ENCODE data around the gene SLC7A14.

SLC7A14 gene

GRCh38 chr3:170585937-170586310 lies at the start of gene SLC7A14:
TSS of gene SLC7A14 (minus strand) at chr3:170586075. CDS start at chr3:170526936, 59,139 bp downstream.
- no peak for TF ChIP-seq CTCF (IDR thresholded peaks at IDR 0.05; ENCODE audit: low read depth, low read length, missing control alignments)
- DNase-seq (ENCODE audit: extremely low read depth, low read depth), result no peak
- peak within 1 kb of the TSS; percentile 50 for H3K4me3 ChIP-seq (replicated peaks; ENCODE audit: low read depth, low read length)

GRCh38 chr3:170635385-170635735 lies 49.5 kb upstream of the SLC7A14 start:
- no peak overlapping the region for H3K4me3 ChIP-seq (replicated peaks; ENCODE audit: low read depth, low read length)
- no peak for TF ChIP-seq CTCF (IDR thresholded peaks at IDR 0.05; ENCODE audit: low read depth, low read length, missing control alignments)
- DNase-seq (ENCODE audit: extremely low read depth, low read depth), result no peak

- no peak for DNase-seq (ENCODE audit: extremely low read depth, low read depth)
- no peak overlapping the region for H3K4me3 ChIP-seq (replicated peaks; ENCODE audit: low read depth, low read length)
- no peak for TF ChIP-seq CTCF (IDR thresholded peaks at IDR 0.05; ENCODE audit: low read depth, low read length, missing control alignments)
Measured at GRCh38 chr3:170634663-170635384, 48.9 kb upstream of the SLC7A14 start.

- no peak for DNase-seq (ENCODE audit: extremely low read depth, low read depth)
- H3K4me3 ChIP-seq (replicated peaks; ENCODE audit: low read depth, low read length), result no peak overlapping the region
- no peak for TF ChIP-seq CTCF (IDR thresholded peaks at IDR 0.05; ENCODE audit: low read depth, low read length, missing control alignments)
Measured at GRCh38 chr3:170633573-170633972, 47.7 kb upstream of the SLC7A14 start.

DNA sequence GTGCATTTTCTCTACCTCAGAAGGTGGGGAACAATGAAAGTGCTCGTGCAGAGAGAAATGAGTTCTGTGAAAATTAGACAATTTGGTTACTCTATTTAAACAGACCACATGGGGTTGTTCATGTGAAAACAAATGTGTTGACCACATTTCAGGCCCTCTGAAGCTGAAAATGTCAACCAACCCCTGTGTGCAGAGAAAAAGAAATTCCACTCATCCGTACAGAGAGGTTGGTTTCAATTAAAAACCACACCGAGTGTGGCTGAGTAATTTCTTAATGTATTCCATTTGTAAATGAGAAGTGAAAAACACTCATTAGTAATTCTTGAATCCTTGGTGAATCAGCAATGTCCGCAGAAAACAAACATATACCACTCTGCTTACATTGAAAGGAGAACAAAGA lies 46.9 kb upstream of the SLC7A14 start:
- TF ChIP-seq CTCF (IDR thresholded peaks at IDR 0.05; ENCODE audit: low read depth, low read length, missing control alignments), result no peak
- H3K4me3 ChIP-seq (replicated peaks; ENCODE audit: low read depth, low read length), result no peak overlapping the region
- DNase-seq (ENCODE audit: extremely low read depth, low read depth), result peak; percentile 52

GRCh38 chr3:170631755-170632488 lies 46.0 kb upstream of the SLC7A14 start:
- TF ChIP-seq CTCF (IDR thresholded peaks at IDR 0.05; ENCODE audit: low read depth, low read length, missing control alignments), result no peak
- DNase-seq (ENCODE audit: extremely low read depth, low read depth), result no peak
- H3K4me3 ChIP-seq (replicated peaks; ENCODE audit: low read depth, low read length), result no peak overlapping the region
